Measurements from ENCODE around the gene ATP6V1G3. TPM values are rescaled to one million over a fixed set of nuclear protein-coding genes. Genes with fewer than 3 reads are reported as not detected.
"Not testable (repeated sequence)": the region's sequence is repeated elsewhere in the genome, so short reads cannot be mapped to it uniquely, and the experiment has no call there.

Gene ATP6V1G3
- not detected for polyA plus RNA-seq
- long read RNA-seq, donor 1 = 0 reads
- long read RNA-seq, donor 2 = 0 reads
- long read RNA-seq, donor 3 = 0 reads
- long read RNA-seq, donor 4 = 0 reads
- long read RNA-seq, donor 5 = 0 reads
- long read RNA-seq, donor 6 = 0 reads
- long read RNA-seq, donor 7 = 0 reads
- long read RNA-seq, donor 8 = 0 reads
- long read RNA-seq, donor 9 = 0 reads
- long read RNA-seq, donor 10 = 0 reads

GRCh38 chr1:198540580-198540979, at the start of gene ATP6V1G3:
Gene ATP6V1G3 (minus strand): TSS chr1:198540680. CDS start chr1:198540650, 30 bp downstream.
- H3K27me3 ChIP-seq (ENCODE audit: control insufficient read depth in 3 of 3, insufficient read depth in 3 of 3, low read length in 3 of 3) = no peaks in the 10 kb centered on the region
- no peaks in the 10 kb centered on the region for H3K4me1 ChIP-seq (ENCODE audit: control insufficient read depth in 3 of 3, insufficient read depth in 2 of 3, low read depth in 1 of 3, low read length in 2 of 3)
- no peak for DNase-seq
- 27 to 70% (median 42%) methylated on average over 1 of the region's 1 CpG for WGBS, 3 donors
- H3K9me3 ChIP-seq (ENCODE audit: control insufficient read depth in 2 of 2, insufficient read depth in 1 of 2, low read depth in 1 of 2, low read length in 1 of 2) = no peaks in the 10 kb centered on the region
- H3K4me3 ChIP-seq (ENCODE audit: low read depth in 1 of 3, low read length in 3 of 3) = no peak within 1 kb of the TSS
- no peak within 1 kb of the TSS for H3K27ac ChIP-seq (ENCODE audit: low read depth in 1 of 3, low read length in 2 of 3)
- no peak for FAIRE-seq
- H3K36me3 ChIP-seq (ENCODE audit: control insufficient read depth in 3 of 3, insufficient read depth in 2 of 3, low read depth in 1 of 3, low read length in 3 of 3) = no peaks in the 10 kb centered on the region

GRCh38 chr1:198588845-198589244, 48.4 kb upstream of the ATP6V1G3 start:
- H3K9me3 ChIP-seq (ENCODE audit: control insufficient read depth in 2 of 2, insufficient read depth in 1 of 2, low read depth in 1 of 2, low read length in 1 of 2) = no peaks in the 10 kb centered on the region
- no peak overlapping the region for H3K27ac ChIP-seq (ENCODE audit: low read depth in 1 of 3, low read length in 2 of 3)
- FAIRE-seq = no peak

GRCh38 chr1:198584163-198584562, 43.7 kb upstream of the ATP6V1G3 start:
- no peak overlapping the region for H3K4me3 ChIP-seq (ENCODE audit: low read depth in 1 of 3, low read length in 3 of 3)
- H3K4me1 ChIP-seq (ENCODE audit: control insufficient read depth in 3 of 3, insufficient read depth in 2 of 3, low read depth in 1 of 3, low read length in 2 of 3) = no peaks in the 10 kb centered on the region
- no peaks in the 10 kb centered on the region for H3K36me3 ChIP-seq (ENCODE audit: control insufficient read depth in 3 of 3, insufficient read depth in 2 of 3, low read depth in 1 of 3, low read length in 3 of 3)
- DNase-seq (no peak), FAIRE-seq (no peak)
- 96 to 98% (median 97%) methylated on average over 25 to 26 of the region's 26 CpGs for WGBS, 3 donors
- no peaks in the 10 kb centered on the region for H3K27me3 ChIP-seq (ENCODE audit: control insufficient read depth in 3 of 3, insufficient read depth in 3 of 3, low read length in 3 of 3)
- H3K9me3 ChIP-seq (ENCODE audit: control insufficient read depth in 2 of 2, insufficient read depth in 1 of 2, low read depth in 1 of 2, low read length in 1 of 2) = peaks cover 0 to 6% of the 10 kb centered on the region in 2 donors
- H3K27ac ChIP-seq (ENCODE audit: low read depth in 1 of 3, low read length in 2 of 3) = no peak overlapping the region

More at GRCh38 chr1:198588845-198589244, 48.4 kb upstream of the ATP6V1G3 start:
- DNase-seq = no peak
- no peaks in the 10 kb centered on the region for H3K36me3 ChIP-seq (ENCODE audit: control insufficient read depth in 3 of 3, insufficient read depth in 2 of 3, low read depth in 1 of 3, low read length in 3 of 3)
- no peaks in the 10 kb centered on the region for H3K27me3 ChIP-seq (ENCODE audit: control insufficient read depth in 3 of 3, insufficient read depth in 3 of 3, low read length in 3 of 3)
- no peaks in the 10 kb centered on the region for H3K4me1 ChIP-seq (ENCODE audit: control insufficient read depth in 3 of 3, insufficient read depth in 2 of 3, low read depth in 1 of 3, low read length in 2 of 3)
- no peak overlapping the region for H3K4me3 ChIP-seq (ENCODE audit: low read depth in 1 of 3, low read length in 3 of 3)

GRCh38 chr1:198583209-198583802, 42.8 kb upstream of the ATP6V1G3 start:
- not testable (repeated sequence) for H3K4me3 ChIP-seq (ENCODE audit: low read depth in 1 of 3, low read length in 3 of 3); FAIRE-seq
- 66 to 77% (median 72%) methylated on average over 5 of the region's 5 CpGs for WGBS, 3 donors

GRCh38 chr1:198577444-198577843, 37.0 kb upstream of the ATP6V1G3 start:
- Histone ChIP-seq H3K36me3 (ENCODE audit: control insufficient read depth in 3 of 3, insufficient read depth in 2 of 3, low read depth in 1 of 3, low read length in 3 of 3) (no peaks in the 10 kb centered on the region), H3K4me1 (ENCODE audit: control insufficient read depth in 3 of 3, insufficient read depth in 2 of 3, low read depth in 1 of 3, low read length in 2 of 3) (no peaks in the 10 kb centered on the region), H3K9me3 (ENCODE audit: control insufficient read depth in 2 of 2, insufficient read depth in 1 of 2, low read depth in 1 of 2, low read length in 1 of 2) (peaks cover 0 to under 1% of the 10 kb centered on the region in 2 donors), H3K4me3 (ENCODE audit: low read depth in 1 of 3, low read length in 3 of 3) (no peak overlapping the region), H3K27me3 (ENCODE audit: control insufficient read depth in 3 of 3, insufficient read depth in 3 of 3, low read length in 3 of 3) (no peaks in the 10 kb centered on the region), H3K27ac (ENCODE audit: low read depth in 1 of 3, low read length in 2 of 3) (no peak overlapping the region)
- FAIRE-seq = no peak
- no peak for DNase-seq
- WGBS, 3 donors = 89 to 98% (median 96%) methylated on average over 1 of the region's 1 CpG

More at GRCh38 chr1:198583209-198583802, 42.8 kb upstream of the ATP6V1G3 start:
- not testable (repeated sequence) for H3K27ac ChIP-seq (ENCODE audit: low read depth in 1 of 3, low read length in 2 of 3); H3K36me3 ChIP-seq (ENCODE audit: control insufficient read depth in 3 of 3, insufficient read depth in 2 of 3, low read depth in 1 of 3, low read length in 3 of 3); H3K9me3 ChIP-seq (ENCODE audit: control insufficient read depth in 2 of 2, insufficient read depth in 1 of 2, low read depth in 1 of 2, low read length in 1 of 2); H3K4me1 ChIP-seq (ENCODE audit: control insufficient read depth in 3 of 3, insufficient read depth in 2 of 3, low read depth in 1 of 3, low read length in 2 of 3); H3K27me3 ChIP-seq (ENCODE audit: control insufficient read depth in 3 of 3, insufficient read depth in 3 of 3, low read length in 3 of 3); DNase-seq

- FAIRE-seq (no peak), DNase-seq (no peak)
- H3K36me3 ChIP-seq (ENCODE audit: control insufficient read depth in 3 of 3, insufficient read depth in 2 of 3, low read depth in 1 of 3, low read length in 3 of 3) = no peaks in the 10 kb centered on the region
- 59 to 79% (median 67%) methylated on average over 2 of the region's 2 CpGs for WGBS, 3 donors
- no peaks in the 10 kb centered on the region for H3K27me3 ChIP-seq (ENCODE audit: control insufficient read depth in 3 of 3, insufficient read depth in 3 of 3, low read length in 3 of 3)
- no peak overlapping the region for H3K27ac ChIP-seq (ENCODE audit: low read depth in 1 of 3, low read length in 2 of 3)
- no peaks in the 10 kb centered on the region for H3K9me3 ChIP-seq (ENCODE audit: control insufficient read depth in 2 of 2, insufficient read depth in 1 of 2, low read depth in 1 of 2, low read length in 1 of 2)
- H3K4me3 ChIP-seq (ENCODE audit: low read depth in 1 of 3, low read length in 3 of 3) = no peak overlapping the region
- no peaks in the 10 kb centered on the region for H3K4me1 ChIP-seq (ENCODE audit: control insufficient read depth in 3 of 3, insufficient read depth in 2 of 3, low read depth in 1 of 3, low read length in 2 of 3)
These were observed 35.5 kb upstream of the ATP6V1G3 start for GRCh38 chr1:198575798-198576641.

- WGBS, 3 donors = 47 to 84% (median 62%) methylated on average over 1 of the region's 1 CpG
- H3K27me3 ChIP-seq (ENCODE audit: control insufficient read depth in 3 of 3, insufficient read depth in 3 of 3, low read length in 3 of 3) = no peaks in the 10 kb centered on the region
- FAIRE-seq = no peak
These were observed 34.8 kb upstream of the ATP6V1G3 start for GRCh38 chr1:198575292-198575691.

GRCh38 chr1:198574325-198574724, 33.8 kb upstream of the ATP6V1G3 start:
- 86 to 98% (median 91%) methylated on average over 1 of the region's 1 CpG for WGBS, 3 donors
- FAIRE-seq (no peak), DNase-seq (no peak)
- H3K9me3 ChIP-seq (ENCODE audit: control insufficient read depth in 2 of 2, insufficient read depth in 1 of 2, low read depth in 1 of 2, low read length in 1 of 2) = no peaks in the 10 kb centered on the region
- H3K4me3 ChIP-seq (ENCODE audit: low read depth in 1 of 3, low read length in 3 of 3) = no peak overlapping the region
- H3K27ac ChIP-seq (ENCODE audit: low read depth in 1 of 3, low read length in 2 of 3) = no peak overlapping the region
- no peaks in the 10 kb centered on the region for H3K4me1 ChIP-seq (ENCODE audit: control insufficient read depth in 3 of 3, insufficient read depth in 2 of 3, low read depth in 1 of 3, low read length in 2 of 3)
- no peaks in the 10 kb centered on the region for H3K36me3 ChIP-seq (ENCODE audit: control insufficient read depth in 3 of 3, insufficient read depth in 2 of 3, low read depth in 1 of 3, low read length in 3 of 3)
- H3K27me3 ChIP-seq (ENCODE audit: control insufficient read depth in 3 of 3, insufficient read depth in 3 of 3, low read length in 3 of 3) = no peaks in the 10 kb centered on the region

More at GRCh38 chr1:198575292-198575691, 34.8 kb upstream of the ATP6V1G3 start:
- no peaks in the 10 kb centered on the region for H3K36me3 ChIP-seq (ENCODE audit: control insufficient read depth in 3 of 3, insufficient read depth in 2 of 3, low read depth in 1 of 3, low read length in 3 of 3)
- no peaks in the 10 kb centered on the region for H3K4me1 ChIP-seq (ENCODE audit: control insufficient read depth in 3 of 3, insufficient read depth in 2 of 3, low read depth in 1 of 3, low read length in 2 of 3)
- H3K27ac ChIP-seq (ENCODE audit: low read depth in 1 of 3, low read length in 2 of 3) = no peak overlapping the region
- DNase-seq = no peak
- H3K4me3 ChIP-seq (ENCODE audit: low read depth in 1 of 3, low read length in 3 of 3) = no peak overlapping the region
- H3K9me3 ChIP-seq (ENCODE audit: control insufficient read depth in 2 of 2, insufficient read depth in 1 of 2, low read depth in 1 of 2, low read length in 1 of 2) = no peaks in the 10 kb centered on the region

Data from small intestine (tissue), 16 donors.